Measurements from ENCODE around the gene C16orf95.

The C16orf95 gene

GRCh38 chr16:87353613-87354012 lies 36.4 kb upstream of the C16orf95 start:
- DNase-seq (ENCODE audit: insufficient read length, low spot score) = no peak
- FAIRE-seq = no peak
- TF ChIP-seq POLR2A (IDR thresholded peaks at IDR 0.05; ENCODE audit: low read depth, low read length) = no peak

- DNase-seq (ENCODE audit: insufficient read length, low spot score) = no peak
- TF ChIP-seq POLR2A (IDR thresholded peaks at IDR 0.05; ENCODE audit: low read depth, low read length) = no peak
- FAIRE-seq = no peak
Measured at GRCh38 chr16:87352818-87353217, 35.6 kb upstream of the C16orf95 start.

- FAIRE-seq (no peak), DNase-seq (ENCODE audit: insufficient read length, low spot score) (no peak)
- no peak for TF ChIP-seq POLR2A (IDR thresholded peaks at IDR 0.05; ENCODE audit: low read depth, low read length)
Measured at GRCh38 chr16:87351320-87351698, 34.1 kb upstream of the C16orf95 start.

- DNase-seq (ENCODE audit: insufficient read length, low spot score) = no peak
- TF ChIP-seq POLR2A (IDR thresholded peaks at IDR 0.05; ENCODE audit: low read depth, low read length) = no peak
- FAIRE-seq = no peak
Measured at GRCh38 chr16:87350681-87351319, 33.6 kb upstream of the C16orf95 start.

- DNase-seq (ENCODE audit: insufficient read length, low spot score) = no peak
- FAIRE-seq = no peak
- no peak for TF ChIP-seq POLR2A (IDR thresholded peaks at IDR 0.05; ENCODE audit: low read depth, low read length)
Measured at GRCh38 chr16:87350031-87350430, 32.8 kb upstream of the C16orf95 start.

- no peak for FAIRE-seq
- TF ChIP-seq POLR2A (IDR thresholded peaks at IDR 0.05; ENCODE audit: low read depth, low read length) = no peak
Measured at GRCh38 chr16:87348616-87349157, 31.5 kb upstream of the C16orf95 start.

GRCh38 chr16:87347932-87348615 lies 30.9 kb upstream of the C16orf95 start:
- no peak for TF ChIP-seq POLR2A (IDR thresholded peaks at IDR 0.05; ENCODE audit: low read depth, low read length)
- no peak for DNase-seq (ENCODE audit: insufficient read length, low spot score)
- no peak for FAIRE-seq

More at GRCh38 chr16:87348616-87349157, 31.5 kb upstream of the C16orf95 start:
- no peak for DNase-seq (ENCODE audit: insufficient read length, low spot score)

GRCh38 chr16:87346517-87347060 lies 29.4 kb upstream of the C16orf95 start:
- FAIRE-seq (no peak), DNase-seq (ENCODE audit: insufficient read length, low spot score) (no peak)
- no peak for TF ChIP-seq POLR2A (IDR thresholded peaks at IDR 0.05; ENCODE audit: low read depth, low read length)

GRCh38 chr16:87345726-87346424 lies 28.7 kb upstream of the C16orf95 start:
- no peak for DNase-seq (ENCODE audit: insufficient read length, low spot score)
- no peak for TF ChIP-seq POLR2A (IDR thresholded peaks at IDR 0.05; ENCODE audit: low read depth, low read length)
- no peak for FAIRE-seq

- no peak for FAIRE-seq
- TF ChIP-seq POLR2A (IDR thresholded peaks at IDR 0.05; ENCODE audit: low read depth, low read length) = no peak
- no peak for DNase-seq (ENCODE audit: insufficient read length, low spot score)
Measured at GRCh38 chr16:87344931-87345631, 27.9 kb upstream of the C16orf95 start.

GRCh38 chr16:87344165-87344930 lies 27.2 kb upstream of the C16orf95 start:
- FAIRE-seq (no peak), DNase-seq (ENCODE audit: insufficient read length, low spot score) (no peak)
- no peak for TF ChIP-seq POLR2A (IDR thresholded peaks at IDR 0.05; ENCODE audit: low read depth, low read length)

- DNase-seq (ENCODE audit: insufficient read length, low spot score) = no peak
Measured at GRCh38 chr16:87343753-87344050, 26.5 kb upstream of the C16orf95 start.

More at GRCh38 chr16:87343753-87344050, 26.5 kb upstream of the C16orf95 start:
- no peak for FAIRE-seq
- no peak for TF ChIP-seq POLR2A (IDR thresholded peaks at IDR 0.05; ENCODE audit: low read depth, low read length)
